GM21515 (cell line): ENCODE measurements around the gene PIK3AP1.
"Not testable (repeated sequence)": the region's sequence is repeated elsewhere in the genome, so short reads cannot be mapped to it uniquely, and the experiment has no call there.

Experiments
- ATAC-seq: cut with Tn5 transposase; IDR thresholded peaks from one replicate; pipeline ENCODE4 v1.9.1; 2021; ENCODE audit not compliant: unreplicated experiment

Gene PIK3AP1

DNA sequence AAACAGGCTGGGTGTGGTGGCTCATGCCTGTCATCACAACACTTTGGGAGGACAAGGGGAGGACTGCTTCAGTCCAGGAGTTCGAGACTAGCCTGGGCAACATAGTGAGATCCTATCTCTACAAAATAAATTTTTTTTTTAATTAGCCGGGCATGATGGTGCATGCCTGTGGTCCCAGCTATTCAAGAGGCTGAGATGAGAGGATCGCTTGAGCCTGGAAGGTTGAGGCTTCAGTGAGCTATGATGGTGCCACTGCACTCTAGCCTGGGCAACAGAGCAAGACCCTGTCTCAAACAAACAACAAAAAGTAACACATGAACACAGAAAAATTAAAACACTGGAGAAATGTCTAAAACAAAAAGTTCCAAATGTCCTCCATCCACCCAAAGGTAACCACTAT is 22.9 kb downstream of the PIK3AP1 start:
- no peak for ATAC-seq

DNA sequence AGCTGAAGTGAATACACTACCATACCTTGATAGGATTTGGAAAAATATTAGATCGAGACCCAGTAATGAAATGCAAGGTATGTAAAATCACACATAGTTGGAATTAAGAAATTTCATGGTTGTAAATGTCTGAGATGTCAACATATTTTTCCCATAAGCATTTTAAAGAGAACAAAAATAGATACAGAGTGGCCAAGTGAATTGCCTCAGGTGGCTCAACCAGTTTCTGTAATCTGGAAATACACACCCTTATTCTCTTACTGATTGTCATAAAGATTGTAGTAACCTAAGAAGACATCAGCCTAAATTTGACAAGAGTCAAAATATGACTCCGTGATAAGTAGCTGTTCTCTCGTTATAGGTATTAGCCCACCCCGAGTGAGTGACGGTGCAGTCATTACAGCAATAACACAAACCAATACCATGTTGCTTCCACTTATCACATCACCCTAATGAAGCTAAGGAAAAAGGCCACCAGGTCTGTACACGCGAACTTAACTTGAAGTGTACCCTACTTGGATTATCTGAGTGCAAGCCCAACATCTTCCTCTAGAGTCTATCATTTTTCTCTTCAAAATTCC is 23.4 kb downstream of the PIK3AP1 start:
- ATAC-seq: no peak

DNA sequence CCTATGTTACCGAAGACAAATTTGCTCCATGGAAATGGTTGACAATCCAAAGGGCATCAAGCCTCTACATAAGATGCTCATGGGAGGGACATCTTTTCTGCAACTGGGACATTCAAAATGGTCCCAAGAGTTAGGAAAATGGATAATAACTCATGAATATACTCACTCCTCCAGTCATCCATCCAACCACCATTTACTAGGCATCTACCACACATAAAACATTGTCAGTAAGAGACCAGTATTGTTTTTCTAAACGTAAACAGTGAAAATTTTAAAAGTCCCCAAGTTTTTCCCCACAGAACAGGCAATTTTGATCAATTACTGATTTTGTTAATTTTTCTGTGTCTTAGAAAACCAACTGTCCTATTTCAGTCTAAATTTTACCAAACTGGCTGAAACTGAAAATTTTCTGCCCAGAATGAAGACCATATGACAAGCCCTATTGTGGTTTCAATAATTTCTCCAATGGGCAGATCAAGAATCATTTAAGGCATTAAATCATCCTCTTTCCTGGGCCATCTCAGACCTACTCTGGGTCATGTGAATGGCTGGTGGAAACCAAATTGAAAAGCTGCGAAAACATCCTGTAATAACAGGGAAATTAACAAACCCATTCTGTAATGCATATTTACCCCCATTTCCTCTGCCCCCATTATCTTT is 24.2 kb downstream of the PIK3AP1 start:
- no peak for ATAC-seq

DNA sequence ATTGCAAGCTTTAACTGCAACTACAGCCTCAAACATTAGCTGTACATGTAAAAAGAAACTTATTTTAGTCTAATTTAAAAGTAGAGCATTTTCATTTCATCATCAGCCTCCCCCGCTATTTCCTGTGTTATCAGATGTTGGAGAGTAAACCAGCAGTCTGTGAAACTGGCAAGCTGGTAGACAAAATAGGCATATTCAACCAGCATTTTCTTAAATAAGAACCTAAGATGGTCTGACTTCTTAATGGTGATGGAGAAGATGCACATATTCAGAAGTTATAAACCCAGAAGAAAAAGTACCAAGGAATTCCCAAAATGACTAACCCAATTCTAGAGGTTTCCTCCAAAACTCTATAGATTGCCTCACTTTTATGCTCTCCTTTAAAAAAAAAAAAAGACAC is 24.9 kb downstream of the PIK3AP1 start:
- no peak for ATAC-seq

DNA sequence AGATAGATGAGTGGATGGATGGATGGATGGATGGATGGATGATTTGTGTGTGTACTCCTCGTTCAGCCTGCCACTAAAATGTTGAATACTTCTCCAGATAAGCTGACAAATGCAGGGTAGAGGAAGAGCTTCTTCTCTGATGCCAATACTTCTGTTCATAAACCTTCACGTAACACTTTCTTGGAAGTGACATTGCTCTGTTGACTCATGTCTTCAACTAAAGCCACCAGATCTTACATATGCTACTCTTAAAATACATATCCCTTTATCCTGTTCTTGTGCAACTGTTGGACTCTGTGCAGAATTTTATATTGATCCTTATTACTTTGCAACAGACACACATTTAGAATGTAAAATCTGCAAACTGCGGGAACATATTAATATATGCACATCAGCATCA is 26.9 kb downstream of the PIK3AP1 start:
- no peak for ATAC-seq

DNA sequence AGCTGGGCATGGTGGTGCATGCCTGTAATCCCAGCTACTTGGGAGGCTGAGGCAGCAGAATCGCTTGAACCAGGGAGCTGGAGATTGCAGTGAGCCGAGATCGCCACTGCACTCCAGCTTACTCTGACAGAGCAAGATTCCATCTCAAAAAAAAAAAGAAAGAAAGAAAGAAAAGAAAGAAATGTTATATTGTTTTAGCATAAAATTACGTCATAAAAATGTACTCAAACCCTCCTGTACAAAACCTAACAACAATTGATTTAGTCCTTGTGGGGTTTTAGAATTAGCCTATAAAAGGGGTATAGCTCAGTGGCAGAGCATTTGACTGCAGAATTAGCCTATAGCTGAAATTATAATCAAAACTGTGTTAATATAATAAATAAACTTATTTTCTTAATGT is 27.9 kb downstream of the PIK3AP1 start:
- ATAC-seq: no peak

DNA sequence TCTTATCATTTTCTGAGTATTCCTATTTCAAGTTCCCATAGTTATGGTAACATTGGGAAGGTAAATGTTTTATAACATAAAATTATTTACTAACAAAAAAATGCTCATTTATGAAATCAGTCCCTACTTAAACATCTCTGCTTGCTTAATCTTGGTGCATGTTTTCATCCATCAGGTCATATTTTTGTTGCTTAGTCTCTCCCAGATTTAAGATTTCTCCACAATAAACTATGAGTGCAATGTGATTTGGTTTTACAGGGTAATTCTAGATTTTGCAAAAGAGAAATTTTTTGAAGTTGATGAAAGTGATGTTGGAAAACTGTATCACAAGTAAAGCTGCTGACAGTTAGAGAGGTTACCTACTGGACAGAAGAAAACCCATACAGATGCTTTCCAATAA is 28.6 kb downstream of the PIK3AP1 start:
- no peak for ATAC-seq

DNA sequence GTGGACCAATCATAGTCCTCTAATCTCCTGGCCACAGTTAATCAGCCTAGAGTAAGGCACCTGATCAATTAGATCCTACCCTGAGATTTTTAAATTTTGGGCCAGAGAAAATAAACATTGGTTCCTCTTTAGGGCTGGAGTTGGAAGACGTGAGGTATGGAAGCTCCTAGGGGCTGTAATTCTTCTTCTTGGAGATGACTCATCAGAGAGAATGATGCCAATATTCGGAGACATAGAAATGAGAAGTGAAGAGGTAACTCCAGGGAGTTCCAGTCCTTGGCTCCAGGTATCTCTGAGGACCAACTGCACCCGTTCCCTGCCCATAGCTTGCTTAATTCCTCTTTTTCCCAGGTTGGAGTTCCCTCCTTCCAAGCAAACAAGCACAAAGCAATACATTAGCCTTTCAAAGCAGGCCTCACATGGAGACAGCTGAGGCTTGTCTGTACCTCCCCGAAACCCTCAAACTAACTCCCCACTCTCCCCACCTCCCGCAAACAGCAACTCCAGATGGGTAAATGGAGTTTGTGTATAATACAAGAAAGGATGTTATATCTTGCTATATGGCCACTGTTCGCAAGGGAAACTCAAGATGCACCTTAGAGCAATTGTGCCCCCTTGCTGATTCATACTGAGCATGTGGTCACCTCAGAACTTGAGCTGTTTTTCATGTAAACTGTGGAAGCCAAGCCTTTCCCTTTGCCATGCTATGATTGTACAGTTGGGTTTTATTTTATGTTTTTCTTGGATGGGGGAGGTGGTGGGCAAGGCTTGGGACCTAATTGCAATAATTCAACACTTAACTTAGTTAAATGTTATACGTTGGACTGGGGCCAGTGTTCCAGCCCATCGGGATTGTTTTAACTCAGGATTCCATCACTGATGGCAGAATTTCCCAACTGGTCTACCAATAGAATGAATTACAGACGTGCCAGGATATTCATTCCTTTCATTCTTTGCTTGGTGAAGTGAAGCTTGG is 29.3 kb downstream of the PIK3AP1 start:
- ATAC-seq: no peak

DNA sequence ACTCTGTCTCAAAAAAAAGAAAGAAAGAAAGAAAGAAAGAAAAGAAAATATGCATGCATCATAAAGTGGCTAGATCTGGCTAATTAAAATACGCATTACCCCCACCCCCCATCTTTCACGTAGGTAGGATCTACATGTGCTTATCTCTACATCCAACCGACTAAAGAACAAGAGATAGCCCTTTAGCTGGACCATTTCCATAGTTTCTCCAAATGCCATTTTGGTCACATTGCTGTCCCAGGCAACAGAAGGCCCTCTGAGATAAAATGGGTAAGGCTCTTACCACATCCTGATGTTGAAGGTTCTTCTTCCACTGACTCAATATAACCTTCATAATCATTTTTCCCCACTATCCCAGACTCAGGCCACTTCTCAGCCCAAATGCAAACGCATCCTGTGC is 31.5 kb downstream of the PIK3AP1 start:
- no peak for ATAC-seq

DNA sequence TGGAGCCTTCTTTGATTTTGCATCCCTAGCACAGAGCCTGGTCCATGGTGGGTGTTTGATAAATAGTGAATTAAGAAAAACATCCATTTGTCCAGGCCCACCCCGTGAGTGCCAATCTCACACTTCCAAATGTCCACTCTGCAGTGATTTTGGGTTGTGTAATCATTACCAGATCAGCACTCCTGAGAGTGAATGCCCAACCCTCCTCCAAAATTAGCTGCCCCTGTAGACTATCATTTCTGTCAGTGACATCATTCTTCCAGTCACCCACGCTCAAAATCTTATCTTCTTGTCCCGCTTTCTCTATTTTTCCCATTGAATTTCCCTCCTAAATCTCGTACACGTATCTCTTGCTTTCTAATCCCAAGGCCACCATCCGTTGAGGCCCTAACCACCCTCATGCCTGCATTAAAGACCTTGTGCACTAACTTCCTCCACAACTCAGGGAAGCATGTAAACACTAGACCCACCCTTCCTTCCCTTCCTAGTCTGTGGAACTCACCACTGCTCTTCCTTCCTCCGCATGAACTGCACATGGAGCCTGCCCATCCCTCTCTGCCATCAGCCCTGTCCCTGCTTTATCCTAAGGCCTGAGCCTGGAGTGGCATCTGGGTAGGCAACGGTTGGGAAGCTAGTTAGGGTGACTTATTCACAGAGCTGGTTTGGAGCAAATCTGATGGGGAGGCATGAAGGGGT is 32.8 kb downstream of the PIK3AP1 start:
- no peak for ATAC-seq

DNA sequence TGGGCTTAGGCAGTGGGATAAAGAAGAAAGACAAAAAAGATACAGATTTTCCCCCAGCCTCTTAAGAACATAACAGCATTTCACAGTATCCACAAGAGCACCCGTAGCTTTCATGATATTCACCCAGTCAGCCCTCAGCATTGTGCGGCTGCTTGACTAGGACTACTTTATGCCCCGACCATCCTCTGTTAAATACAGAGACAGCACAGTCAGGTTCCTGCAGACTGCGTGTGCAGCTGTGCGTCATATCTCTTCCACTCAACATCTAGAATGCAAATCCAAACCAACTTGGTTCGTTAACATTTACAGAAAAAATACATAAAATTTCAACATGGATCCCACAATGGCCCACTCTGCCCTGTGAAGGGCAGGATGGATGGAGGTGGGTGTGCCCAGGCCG is 33.8 kb downstream of the PIK3AP1 start:
- no peak for ATAC-seq

DNA sequence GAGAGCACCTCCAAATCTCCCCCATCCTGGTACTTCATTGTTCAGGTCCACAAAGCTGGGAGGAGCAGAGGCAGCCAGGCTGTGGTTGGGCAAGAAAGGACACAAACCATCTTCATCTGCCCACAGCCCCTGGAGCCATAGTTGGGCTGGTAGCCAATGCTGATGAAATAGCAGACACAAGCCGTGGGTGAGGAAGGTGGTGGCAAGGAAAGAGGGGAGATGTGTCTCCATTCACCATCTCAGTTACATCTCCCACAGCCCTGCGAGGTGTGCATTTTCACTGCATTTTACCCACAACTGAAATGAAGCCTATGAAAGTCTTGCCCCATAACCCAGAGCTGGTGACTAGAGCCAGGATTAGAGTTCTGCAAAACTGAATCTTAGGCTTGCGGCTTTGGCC is 35.0 kb downstream of the PIK3AP1 start:
- ATAC-seq: no peak

DNA sequence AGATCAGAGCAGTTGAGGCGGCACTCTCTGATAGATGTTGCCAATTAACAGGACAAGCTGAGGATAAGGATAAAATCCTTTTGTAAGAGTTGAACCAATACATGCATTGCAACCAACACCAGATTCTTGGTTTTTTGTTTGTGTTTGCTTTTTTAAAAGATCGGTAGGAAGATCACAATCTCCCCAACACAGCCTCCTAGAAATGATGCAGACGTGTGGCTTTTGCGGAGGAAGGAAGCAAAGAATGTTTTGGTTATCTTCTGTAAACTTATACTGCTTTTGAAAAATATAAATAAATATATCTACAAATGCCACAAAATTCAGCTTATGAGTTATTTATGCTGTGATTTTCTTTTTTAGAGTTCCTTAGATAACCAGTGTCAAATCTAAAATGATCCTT is 35.5 kb downstream of the PIK3AP1 start:
- ATAC-seq: no peak

DNA sequence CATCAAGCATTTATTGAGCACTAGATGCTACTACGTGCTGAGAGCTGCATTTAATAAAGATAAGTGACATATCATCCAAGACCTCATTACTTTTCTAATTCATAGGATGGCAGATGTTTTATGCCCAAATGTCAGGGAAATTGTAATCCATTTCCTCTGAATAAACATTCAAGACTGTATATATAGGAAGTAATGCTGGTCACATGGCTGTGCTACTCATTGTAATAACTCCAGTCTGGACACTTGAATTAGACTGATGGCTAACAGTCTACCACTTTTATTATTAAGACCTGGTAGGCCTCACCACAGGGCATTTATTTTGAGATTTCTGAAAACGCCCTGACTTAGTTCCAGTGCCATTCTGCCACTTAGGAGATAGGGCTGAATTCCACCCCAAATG is 36.6 kb downstream of the PIK3AP1 start:
- no peak for ATAC-seq

DNA sequence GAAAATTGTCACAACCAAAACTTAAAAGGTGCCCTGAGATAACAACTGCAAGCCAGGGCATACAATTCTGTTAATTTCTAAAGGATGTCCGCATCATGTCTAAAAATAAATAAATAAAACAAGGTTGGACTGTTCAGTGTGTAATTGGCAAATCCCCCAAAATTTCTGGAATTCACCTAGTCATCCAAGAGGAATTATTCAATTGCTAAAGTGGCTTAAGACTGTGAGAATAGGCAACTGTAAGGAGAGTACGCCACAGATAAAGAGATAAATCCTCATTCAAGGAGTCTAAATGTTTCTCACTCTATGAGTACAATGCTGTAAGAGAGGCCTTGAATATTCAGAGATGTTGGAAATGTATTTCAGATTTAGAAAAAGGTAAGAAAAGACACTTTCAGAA is 37.2 kb downstream of the PIK3AP1 start:
- no peak for ATAC-seq

DNA sequence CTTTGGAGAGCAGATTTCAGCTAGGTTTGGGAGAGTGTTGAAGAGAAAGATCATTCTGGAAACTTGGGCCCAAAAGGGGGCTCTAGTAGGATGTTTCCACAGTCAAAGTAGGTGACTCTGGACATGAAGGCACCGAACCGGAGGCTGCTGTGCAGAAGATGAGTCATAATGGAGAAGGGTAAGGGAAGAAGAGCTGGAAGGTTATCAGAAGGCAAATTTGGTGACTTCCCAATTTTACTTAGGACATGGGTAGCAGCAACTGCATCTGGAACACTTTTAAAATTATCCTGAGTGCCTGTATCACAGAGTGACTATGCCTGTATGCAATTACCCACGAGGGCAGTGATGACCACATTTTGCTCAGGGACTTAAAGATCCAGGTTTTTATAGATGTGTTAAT is 38.8 kb downstream of the PIK3AP1 start:
- no peak for ATAC-seq

DNA sequence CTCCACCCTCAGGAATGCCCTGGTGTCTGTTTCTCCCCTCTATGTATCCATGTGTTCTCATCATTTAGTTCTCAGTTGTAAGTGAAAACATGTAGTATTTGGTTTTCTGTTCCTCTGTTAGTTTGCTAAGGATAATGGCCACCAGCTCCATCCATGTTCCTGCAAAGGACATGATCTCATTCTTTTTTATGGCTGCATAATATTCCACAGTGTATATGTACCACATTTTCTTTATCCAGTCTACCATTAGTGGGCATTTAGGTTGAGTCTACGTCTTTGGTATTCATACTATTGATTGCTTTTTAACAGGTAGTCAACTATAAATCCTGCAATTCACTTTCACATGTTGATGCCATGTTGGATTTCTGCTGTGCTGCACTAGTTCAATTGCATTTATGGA is 39.9 kb downstream of the PIK3AP1 start:
- not testable (repeated sequence) for ATAC-seq

DNA sequence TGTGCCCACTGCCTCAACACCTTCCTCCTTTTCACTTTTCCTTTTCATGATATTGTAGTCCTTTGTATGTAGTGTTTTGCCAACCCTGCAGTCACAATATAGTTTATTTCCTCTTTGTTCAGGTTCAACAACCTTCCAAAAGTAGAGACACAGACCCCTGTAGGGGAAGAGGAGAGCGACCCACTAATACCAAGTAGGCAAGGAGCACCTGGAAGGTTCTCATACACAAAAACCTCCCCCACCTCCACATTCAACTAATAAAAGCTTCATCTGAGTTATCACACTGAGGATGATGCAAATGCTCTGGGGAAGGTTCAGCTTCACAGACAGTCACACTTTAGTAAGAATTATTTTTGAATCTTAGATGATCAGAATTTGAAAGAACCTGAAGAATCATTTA is 41.6 kb downstream of the PIK3AP1 start:
- ATAC-seq: no peak

DNA sequence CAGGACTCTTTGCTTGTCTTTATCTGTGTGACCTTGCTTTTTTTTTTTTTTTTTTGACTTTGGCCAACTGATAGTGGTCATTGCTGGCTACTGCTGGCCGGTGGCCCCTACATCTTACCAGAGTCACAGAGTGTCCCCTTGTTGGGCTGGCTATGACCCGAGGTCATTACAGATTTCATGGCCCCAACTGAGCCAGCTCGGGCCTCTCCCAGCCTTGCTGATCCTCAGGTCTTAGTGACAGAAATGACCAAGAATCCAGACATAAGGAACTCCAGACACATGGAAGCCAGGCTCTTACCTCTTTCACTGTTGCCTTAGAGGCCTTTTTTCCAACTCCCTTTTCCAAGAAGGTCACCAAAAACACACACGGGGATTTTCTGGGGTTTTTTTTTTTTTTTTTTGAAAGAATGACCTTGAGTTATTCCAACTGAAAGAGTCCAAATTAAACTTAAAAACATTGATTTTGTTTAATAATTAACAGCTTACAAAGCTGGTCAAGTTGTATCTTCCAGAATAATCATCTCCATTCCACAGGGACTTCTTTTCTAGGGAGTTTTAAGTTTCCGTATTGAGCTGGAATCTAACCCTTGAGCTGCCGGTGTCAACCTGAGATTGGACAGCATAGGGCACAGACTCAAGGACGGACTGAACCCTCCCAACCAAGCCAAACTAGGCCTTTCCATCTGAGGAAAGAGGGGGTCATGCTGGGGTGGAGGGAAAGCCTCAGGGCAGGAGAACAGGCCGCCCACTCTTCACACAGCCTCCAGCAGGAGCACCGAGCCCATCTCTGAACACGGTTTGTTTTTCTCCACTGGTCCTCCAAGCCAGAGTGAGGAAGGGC is 43.8 kb downstream of the PIK3AP1 start:
- ATAC-seq: no peak

DNA sequence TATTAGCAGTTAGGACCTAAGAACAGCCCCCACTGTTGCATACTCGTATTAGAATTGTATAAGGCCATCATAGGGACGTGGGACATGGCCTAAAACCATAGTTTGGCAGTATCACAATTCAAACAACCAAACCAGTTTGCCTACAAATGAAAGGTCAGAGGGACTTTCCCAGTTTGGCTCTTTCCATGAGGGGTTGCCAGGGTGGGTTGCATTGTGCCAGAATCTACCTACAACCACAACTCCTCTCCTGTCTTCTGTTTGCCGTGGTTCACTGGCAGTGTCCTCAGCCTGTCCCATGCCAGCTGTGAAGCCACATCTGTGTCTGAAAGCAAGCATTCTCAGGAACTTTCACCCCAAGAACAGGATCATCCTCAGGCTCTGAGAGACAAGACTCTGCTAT is 44.5 kb downstream of the PIK3AP1 start:
- no peak for ATAC-seq
